GOT3 (cell line): ENCODE data around the gene CD59.
A peak's percentile ranks its signal among the peaks of the same experiment; 100 is the strongest.
"Not testable (repeated sequence)": the region's sequence is repeated elsewhere in the genome, so short reads cannot be mapped to it uniquely, and the experiment has no call there.

ENCODE experiments used
- DNase-seq: peaks from one replicate; lab custom pipeline; 2025; ENCODE audit warnings: mixed read lengths; lab: John Stamatoyannopoulos, UW

CD59 gene

DNA sequence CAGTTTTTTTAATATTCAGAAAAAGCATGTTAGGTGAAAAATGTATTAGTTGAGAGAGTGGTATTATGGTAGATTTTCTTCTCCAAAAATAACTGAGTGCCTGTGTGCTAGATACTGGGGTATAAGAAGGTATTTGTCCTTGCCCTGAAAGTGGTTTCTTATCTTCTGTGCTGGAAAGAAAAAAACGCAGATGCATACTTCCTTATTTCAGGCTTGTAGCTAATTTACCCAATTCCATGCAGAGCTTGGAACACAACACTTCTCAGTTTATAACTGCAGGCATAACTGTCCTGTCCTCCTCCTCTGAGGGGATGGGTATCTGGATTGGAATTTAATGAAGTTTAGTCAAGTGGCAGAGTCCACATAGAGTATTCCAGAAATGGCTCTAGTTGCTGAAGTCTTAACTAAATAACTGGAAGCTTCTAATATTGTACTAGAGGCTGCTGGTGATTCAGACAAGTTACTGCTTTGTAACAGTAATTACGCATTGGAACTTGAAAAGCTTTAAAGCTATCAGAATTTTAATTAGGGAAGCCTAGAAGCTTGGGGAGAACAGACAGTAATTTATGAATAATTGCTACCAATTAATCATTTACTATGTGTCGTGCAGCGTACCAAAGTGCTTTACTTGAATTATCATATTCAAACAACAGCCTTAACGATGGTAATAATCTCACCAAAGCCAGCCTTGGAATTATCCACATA, 22.9 kb downstream of the CD59 start:
- no peak for DNase-seq

DNA sequence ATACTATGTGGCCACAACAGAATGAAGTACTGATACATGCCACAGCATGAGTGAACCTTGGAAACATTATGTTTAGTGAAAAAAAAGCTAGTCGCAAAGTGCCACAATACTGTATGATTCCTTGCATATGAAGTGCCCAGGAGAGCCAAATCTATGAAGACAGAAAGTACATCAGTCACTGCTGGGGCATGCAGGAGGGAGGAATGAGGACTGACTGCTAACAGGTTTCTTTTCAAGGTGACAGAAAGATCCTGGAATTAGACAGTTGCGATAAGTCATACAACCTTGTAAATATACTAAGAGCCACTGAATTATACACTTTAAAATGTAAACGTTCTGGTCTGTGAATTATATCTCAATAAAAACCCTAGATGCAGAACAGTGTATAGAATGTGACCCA, 23.8 kb downstream of the CD59 start:
- DNase-seq, result no peak

DNA sequence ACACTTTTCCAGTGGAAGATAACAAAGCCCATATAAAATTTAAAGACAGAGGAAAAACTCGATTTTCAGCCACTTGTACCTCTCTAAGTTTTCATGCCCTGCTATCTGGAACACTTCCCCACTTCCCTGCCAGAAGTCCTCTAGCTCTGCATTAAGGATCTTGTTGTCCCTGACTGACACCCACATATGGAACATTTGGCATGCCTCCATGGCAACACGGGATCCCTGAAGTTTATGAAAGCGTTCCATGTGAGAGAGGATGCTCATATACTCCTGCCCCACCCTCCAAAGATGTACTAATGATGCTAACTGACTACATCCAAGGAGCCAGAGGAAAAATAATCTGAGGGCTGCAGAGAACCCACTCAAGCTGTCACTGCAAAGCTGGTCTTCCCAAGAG, 26.8 kb downstream of the CD59 start:
- DNase-seq, result no peak

DNA sequence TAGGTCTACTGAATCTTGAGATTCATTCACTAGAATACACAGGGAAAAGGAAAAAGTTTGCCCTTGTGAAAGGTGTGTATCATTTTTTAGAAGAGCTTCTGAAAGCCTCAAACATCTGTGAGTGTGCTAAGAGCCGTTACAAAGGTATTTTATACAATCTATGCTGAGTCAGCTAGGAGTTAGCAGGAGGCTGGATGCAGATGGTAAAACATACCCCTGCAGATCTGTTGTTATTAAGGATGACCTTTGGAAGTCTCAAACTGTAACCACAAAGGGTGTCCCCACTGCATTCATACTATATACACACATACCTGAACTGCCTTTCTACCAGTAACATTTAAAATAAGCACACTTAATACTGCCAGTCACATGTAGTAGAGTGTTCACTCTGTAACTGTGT, 27.2 kb downstream of the CD59 start:
- no peak for DNase-seq

DNA sequence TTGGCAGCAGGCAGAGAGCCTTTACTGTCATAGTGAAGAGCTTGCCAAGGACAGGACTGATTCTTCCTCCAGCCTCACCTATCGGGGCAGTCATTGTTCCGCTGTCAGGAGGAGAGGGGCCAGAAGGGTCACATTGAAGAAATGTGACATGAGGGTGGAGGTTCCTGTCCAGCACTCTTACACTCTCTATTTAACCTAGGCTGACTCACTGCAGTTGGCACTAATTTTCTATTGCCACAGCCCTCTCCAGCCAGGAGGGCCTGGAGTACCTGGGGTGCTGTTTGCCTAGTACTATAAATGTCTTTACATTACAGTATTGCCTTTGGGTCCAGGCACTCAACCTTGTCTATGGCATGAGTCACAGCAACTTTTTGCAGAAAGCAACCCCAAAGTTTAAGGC, 28.4 kb downstream of the CD59 start:
- DNase-seq, result not testable (repeated sequence)

DNA sequence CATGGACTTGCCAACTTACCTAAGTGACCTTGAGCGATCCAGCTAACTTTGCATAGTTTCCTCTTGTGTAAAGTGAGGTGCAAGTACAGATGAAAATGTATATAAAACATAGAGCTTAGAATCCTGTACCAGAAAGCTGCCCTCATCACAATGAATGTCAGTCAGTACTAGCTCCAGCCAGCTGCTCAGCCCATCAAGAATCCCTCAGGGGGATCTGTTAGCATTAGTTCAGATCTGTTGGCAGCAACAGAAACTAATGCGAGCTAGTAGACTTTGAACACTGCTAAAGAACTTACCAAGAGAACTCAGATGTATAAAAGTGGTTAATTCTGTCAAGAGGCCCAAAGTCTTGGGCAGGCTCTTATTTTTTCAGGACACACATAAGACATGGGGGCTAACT, 29.3 kb downstream of the CD59 start:
- no peak for DNase-seq

DNA sequence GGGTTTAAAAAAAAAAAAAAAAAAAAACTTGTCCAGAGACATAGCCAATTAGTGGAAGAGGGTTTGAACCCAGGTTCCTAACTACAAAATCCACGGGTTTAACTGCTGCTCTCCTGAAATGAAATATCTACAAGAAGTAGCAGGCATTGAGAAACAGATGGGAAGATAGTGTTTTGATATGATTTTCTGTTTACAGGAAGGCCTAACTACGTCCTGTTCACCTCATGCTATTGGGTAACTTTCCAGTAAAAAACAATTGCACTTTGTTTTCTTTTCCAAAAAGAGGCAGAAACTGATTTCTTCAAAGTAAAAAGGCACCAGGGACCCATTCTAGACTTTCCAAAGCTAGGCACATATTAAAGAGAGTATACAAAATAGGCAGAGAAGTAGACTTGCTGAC, 29.7 kb downstream of the CD59 start:
- DNase-seq, result no peak

DNA sequence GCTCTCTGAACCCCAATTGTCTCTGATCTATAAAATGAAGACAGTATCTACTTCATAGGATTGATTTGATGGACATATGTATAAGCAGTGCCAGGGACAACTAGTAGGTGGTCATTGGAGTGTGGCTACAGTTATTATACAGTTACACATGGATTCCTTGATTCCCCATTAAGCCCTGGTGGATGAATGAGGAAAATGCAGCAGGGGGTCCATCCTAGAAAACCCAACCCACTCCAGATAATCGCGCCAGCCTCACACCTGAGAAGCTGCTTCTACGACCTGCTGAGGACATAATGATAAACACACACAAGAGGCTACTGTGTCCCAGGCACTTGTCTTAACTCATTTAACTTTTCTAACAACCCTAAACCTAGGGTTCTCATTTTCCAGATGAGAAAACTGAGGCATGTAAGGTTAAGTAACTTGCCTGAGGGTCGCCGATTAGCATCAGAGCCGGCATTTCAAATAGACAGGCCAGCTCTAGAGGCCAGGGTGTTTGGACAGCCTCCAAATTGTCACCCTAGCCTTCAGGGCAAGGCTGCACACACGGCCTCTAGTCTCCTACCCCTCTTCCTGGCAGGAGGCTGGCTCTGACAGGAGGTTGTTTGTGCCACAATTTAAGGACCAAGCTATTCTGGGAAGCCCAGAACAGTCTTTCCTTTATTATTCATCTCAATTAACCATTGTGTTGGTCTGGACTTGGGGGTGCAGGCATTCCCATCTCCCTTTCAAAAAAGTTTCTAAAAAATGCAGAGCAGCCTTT, 31.8 kb downstream of the CD59 start:
- DNase-seq, result no peak

DNA sequence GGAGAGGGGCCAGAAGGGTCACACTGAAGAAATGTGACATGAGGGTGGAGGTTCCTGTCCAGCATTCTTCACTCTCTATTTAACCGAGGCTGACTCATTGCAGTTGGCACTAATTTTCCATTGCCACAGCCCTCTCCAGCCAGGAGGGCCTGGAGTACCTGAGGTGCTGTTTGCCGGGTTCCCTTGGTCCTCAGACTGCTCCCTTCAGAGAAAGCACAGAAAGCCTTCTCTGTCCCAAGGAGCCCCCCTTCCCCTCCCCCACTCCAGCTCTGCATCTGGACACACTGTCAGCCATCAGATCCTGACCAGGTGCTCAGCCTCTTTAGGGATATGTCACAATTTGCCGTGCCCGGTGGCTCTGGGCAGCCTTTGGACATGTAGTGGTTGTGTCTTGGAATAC, 32.4 kb downstream of the CD59 start:
- no peak for DNase-seq

DNA sequence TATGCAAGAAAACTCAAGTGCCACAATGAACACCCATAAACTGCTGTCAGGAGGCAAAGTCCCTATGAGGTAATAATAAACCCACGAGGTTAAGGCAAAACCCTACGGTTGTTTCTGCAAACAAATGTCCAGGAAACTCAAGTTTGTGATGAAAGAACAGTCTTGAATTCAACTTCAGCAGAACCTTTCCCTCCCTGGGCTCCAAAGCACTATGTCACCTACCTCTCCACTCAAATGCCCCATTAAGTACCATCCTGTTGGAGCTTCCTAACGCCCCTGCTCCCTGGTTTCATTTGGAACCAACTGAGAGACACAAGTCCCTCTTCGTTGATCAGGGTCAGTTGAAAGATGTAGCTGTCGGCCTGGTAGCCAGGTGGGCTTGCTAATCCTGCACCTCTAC, 33.0 kb downstream of the CD59 start:
- no peak for DNase-seq

DNA sequence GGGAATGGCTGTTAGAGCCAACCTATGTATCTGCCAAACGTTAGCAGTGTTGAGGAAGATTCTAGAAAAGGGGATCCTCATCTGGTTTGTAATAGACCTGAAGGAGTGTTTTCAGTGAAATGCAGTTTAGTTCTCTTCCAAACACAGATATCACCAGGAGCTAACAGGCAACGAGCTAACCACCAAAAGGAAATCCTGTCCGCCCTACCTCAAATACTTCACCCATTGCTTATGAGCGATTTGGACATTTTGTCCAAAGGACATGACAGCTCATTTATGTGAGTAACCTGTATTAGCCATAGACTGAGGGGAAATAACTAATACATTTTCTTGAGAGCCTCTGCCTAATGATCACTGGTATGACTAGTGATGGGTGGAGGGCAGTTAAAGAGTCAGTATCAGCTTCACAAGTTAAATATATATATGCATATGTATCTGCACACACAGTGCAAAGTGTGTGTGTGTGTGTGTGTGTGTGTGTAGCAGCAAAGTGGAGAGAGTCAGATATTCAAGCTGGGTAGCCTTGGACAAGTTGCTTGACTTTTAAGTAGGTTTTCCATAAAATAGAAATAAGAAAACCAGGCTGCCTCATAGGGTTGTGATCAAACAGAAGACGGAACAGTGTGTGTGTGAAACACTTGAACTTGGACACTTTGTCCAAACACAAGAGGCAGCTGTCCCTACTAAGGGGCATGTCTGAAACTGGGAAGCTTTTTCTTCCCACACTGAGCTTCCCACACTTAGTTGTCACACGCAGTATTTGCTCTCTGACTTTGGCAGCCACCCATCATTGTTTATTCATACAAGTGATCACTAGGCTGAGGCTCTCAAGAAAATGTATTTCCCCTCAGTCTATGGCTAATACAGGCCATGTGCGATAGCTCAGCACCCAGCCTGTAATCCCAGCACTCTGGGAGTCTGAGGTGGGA, 34.7 kb downstream of the CD59 start:
- no peak for DNase-seq

DNA sequence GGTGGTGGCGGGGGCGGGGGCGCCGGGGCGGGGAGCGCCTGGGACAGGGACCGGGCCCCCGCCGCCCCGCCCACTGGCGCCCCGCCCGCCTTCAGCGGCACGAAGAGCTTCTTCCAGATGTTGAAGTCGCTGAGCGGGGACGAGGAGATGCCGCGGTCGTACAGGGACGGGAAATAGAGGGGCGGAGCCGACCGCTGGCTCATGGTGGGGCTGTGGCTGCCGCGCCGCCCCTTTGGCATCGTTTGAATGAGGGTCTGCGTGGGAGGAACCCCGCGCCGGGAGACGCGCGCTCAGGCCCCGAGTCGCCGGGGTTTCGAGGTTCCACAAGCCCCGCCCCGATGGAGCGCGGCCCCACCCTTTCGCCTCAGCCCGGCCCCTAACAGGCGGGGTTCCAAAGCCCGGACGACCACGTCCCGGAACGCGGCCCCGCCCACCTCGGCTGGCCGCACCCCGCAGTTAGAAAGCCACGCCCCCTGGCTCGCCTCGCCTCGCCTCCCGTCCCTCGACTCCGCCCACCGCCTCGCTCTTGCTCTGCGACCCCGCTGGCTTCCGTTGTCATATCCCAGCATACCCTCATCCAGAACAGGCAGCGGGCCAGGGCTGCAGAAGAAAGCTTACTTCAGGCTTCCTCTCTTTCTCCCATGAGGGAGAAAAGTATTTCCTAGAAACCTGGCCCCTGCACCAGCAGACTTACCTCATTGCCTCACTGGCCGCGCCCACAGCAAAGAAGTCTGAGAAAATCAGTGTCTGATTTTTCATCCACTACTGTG, 35.5 kb downstream of the CD59 start, which contains the start of gene C11orf91:
Gene C11orf91 (minus strand): TSS at position 325 of the 770 bp plus-strand sequence. CDS start 86 bp downstream, at position 239.
- DNase-seq, result peak; percentile 84

DNA sequence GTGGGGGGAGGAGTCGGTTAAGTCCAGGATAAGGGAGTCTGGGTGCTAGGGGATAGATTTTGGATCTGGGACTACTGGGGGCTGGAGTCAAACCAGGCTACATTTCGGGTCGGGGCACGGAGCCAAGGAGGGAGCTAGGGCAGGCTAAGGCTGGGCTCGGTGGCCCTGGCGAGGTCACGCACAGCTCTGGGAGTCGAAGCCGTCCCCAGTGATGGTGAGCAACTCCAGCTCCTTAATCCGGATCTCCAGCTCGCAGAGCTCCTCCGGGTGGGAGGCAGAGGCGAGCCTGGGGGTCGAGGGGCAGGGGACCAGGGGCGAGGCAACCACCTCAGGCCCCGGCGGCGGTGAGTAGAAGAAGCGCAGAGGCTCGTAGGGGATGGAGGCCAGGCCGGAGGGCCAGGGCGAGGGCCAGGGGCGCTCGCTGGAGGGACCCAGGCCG, 36.1 kb downstream of the CD59 start:
- no peak for DNase-seq

DNA sequence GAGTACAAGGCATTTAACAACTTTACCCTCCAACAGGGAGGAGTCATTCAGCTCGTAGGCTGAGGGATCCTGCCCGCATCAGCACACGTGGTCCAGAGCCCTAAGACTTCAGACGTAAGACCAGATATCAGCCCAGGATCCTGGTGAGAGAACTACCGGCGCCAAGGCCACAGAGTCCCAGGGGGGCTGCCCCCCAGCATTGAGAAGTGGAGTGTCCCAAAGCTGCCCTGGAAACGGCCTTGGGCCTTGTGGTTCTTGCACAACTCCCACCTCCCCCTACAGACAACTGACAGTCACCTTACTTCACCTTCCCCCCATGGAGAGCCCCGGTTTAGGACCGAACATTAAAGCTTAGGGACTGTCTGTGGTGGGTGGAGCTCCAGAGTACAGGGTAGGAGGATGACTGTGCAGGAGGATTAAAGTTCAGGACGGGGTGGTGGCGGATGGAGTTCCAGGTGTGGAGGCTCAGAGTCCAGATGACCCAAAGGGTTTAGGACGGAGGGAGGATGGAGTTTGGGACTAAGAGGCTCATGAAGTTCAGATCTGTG, 36.6 kb downstream of the CD59 start:
- DNase-seq, result no peak

DNA sequence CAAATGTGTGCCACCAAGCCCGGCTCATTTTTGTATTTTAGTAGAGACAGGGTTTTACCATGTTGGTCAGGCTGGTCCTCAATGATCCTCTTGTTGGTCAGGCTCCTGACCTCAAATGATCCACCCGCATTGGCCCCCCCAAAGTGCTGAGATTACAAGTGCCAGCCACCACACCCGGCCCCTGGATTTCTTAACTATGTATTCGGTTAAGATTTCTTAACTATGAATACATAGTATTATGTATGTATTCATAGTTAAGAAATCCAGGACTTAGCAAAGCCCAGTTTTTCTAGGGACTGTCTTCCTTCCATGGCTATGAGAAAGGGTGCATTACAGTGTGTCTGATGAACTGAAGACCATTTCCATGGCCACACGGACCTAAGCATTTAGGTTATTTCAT, 37.3 kb downstream of the CD59 start:
- no peak for DNase-seq

DNA sequence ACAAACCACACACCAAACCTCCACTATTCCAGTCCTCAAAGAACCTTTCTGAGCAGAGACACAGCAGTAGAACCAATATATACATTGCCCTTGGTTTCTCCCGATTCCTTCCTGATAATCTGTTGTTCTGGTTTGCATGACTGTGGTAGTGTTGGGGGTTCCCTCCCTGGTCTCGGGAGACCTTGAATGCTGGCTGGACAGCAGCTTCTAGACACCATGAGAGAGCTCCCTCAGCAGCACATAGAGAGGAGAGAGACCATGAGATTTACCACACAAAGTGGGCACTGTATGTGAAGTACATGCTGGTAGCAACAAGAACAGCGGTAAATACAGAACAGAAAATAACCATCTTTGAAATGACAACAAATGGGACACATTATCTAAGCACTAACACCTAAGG, 38.2 kb downstream of the CD59 start:
- DNase-seq, result no peak

DNA sequence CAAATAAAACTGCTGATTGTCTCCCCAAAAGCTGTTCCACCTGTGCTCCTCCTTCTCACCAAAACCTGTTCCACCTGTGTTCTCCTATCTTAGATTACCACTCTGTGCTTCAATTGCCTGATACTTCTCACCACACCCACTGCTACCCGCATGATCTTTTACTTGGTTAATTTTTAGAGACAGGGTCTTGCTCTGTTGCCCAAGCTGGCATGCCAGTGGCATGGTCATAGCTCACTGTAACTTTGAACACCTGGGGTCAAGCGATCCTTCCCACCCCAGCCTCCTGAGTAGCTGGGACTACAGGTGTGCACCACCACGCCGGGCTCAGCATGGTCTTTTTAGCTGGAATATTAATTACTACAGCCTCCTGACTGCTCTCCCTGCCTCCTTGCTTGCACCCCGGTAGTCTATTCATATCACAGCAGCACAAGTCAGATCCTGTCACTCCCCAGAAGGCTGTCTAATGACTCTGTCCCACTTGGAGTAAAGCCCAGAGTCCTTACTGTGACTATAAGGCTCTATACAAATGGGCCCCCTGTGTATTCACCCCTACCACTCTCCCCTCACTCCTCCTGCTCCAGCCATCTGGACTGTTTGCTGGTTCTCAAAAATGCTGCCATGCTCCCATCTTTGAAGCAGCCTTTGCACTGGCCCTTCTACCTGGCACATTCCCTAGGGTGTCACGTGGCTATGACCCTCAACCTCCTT, 39.1 kb downstream of the CD59 start:
- no peak for DNase-seq

DNA sequence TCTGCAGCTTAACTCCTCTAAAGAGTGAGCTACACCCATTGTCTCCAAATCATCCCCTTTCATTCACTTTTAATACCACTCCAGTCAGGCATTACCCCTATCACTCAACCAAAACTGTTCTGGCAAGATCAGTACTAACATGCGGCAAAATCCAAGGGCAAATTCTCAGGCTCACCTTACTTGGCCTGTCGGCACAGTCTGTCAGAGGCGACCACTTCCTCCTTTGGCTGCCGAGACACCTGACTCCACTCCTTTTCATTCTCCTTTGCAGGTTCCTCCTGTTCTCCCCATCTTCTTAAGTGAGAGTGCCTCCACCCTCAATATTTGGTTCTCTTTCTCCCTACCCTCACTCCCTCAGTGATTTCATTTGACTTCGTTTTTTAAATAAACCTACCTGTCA, 39.8 kb downstream of the CD59 start:
- DNase-seq, result no peak

DNA sequence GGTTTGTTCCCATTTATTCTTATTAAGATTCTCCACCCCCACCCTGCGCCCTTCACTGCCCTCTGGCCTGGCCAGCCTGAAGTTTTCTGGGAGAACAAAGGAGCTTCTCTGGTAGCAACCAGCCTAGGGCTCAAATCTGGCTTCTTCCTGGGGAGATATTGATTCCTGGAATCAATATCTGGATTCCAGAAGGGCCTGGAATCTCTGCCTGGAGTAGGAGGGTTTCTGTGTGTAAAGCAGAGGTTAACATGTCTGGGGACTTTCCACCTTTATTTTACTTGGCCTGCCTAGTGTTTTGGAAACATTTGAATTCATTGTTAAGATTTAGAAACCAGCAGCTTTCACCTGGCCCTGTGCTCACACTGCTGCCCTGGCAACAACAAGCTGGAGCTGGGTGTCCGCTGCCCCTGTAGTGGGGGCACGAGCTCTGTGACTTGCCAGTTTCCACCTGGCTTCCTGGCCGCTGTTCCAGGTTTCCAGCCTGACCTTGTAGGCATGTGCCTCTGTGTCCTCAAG, 41.1 kb downstream of the CD59 start:
- DNase-seq, result no peak

DNA sequence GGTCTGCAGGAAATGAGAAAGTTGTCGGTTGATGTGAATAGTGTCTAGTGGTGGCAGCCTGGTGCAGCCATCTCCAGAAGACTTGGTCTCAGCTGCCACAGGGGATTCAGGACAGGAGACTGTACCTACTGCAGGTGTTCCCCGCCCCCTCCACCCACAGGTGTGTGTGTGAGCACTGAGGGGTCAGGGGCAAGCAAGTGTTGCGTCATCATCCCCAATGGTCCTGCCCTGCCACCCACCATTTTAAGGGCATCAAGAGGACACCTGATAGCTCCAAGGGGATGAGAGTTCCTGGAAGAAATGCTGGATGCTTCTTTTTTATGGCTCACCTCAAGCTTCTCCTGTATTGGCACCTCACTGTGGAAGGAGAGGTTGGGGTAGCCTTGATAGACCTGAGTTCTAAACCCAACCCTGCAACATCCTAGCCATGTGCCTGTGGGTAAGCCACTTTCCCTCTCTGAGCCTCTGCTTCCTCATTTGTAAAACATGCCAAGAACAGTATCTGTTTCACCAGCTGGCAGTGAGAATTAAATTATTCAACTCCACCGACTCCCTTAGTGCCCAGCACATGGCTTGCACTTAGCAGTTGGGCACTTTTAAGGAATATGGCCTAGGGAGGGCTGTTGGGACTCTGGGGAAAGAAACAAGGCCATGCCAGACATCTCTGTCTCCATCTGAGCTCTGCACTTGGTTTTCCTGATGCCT, 41.7 kb downstream of the CD59 start:
- DNase-seq, result no peak
